Dedifferentiated amniotic fluid mesenchymal stem cell (primary cell): Measurements from ENCODE around the gene CFC1B.
"Not testable (repeated sequence)": the region's sequence is repeated elsewhere in the genome, so short reads cannot be mapped to it uniquely, and the experiment has no call there.

Experiments
- DNase-seq: peaks from one replicate; pipeline ENCODE4 v3.0.0-alpha.2; 2016; ENCODE audit errors: extremely low spot score

CFC1B gene

DNA sequence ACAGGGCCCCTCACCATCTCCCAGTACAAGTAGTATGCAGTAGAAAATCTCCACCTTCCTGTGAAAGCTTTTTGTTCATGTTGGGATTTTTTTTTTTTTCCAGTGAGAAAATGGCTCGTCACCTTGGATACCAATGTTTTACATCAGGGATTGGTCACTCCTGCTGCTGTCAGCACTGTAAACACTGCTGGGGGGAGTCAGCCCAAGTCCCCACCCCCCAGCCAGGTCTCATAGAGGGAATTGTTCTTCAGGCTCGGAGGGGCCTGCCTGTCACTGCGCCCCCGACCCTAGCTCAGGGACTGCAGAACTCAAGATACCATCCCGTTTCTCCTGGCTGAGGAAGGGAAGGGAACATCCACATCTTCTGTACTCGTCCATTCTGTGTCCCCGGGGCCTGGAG is at the start of gene CFC1B:
CFC1B (plus strand) TSS at position 231 of the 400 bp plus-strand sequence. CDS start 263 bp downstream, outside the sequence.
- DNase-seq, result not testable (repeated sequence)

DNA sequence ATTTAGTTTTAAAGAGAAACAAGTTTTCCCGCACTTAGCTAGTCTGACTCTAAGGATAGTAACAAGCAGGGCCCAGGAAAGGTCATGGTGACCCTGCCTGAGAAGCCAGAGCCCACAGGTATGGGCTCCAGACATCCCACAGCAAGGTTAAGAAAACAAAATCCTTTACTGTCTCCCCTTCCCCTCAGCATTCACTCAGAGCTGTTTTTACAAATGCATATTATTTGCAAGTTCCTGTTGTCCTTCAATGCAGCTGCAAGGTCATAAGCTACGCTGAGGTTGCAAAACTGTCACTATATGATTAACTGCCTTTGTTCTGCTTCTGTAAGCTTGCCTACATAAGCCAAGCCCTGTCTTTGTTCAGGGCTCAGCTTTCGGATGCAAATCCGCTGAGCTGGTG is 29.9 kb upstream of the CFC1B start:
- DNase-seq, result not testable (repeated sequence)

DNA sequence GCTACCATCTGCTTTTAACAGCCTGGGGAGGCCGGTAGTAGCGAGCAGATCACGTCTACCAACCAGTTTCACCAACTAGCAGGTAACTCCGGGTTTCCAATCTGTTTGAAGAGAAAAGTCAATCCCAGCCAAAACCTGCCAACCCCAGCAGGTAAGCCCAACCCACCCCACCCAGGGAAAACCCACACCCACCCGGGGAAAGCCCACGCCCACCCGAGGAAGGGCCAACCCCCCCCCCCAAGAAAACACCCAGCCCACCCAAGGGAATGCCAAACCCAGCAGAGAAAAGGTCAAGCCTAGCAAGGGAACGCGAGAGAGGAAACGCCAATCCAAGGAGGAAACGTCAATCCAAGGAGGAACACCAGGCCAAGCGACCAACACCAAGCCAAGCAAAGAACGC is 11.8 kb upstream of the CFC1B start, which contains the start of gene POTEI:
POTEI (minus strand) TSS at position 101 of the 400 bp plus-strand sequence; CDS start at position 8, 93 bp downstream.
- DNase-seq, result not testable (repeated sequence)

DNA sequence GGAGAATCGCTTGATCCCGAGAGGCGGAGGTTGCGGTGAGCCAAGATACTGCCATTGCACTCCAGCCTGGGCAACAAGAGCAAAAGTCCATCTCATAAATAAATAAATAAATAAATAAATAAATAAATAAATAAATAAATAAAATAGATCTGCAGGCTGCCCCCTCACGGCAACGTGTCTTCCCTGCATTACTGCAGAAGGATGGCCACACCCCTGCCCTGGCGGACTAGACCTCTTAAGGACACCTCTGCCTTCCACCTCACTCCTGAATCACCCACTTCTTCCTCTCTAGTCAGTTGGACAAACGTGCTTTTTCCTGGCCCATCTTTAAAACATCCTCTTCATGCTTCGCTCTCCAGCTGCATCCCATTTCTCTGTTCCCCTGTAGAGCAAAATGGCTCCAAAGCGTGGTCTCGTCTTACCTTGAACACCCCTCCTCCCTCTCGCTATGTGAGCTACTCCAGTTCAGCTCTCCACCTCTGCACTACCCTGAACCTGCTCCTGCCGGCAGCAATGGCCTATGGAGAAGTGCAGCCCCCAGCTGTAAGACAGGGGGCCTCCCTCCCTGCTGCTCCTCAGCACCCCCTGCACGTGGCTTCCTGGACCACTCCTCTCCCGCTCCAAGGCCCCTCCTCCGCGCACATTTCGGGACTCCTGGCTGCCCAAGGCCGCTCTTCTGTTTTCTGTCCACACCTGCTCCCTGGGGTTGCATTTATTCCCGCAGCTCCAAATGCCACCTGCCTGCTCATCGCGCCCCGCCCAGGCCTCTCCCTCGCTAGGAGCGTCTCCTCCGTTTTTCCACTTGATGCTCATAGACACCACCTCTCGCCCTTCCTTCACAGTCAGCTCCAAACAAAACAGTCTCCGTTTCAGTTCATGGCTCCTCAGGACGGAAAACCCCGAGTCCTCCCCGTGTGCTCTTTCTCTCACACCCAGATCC is 9.9 kb upstream of the CFC1B start:
- DNase-seq, result not testable (repeated sequence)

GRCh38 chr2:130511747-130512451 is 9.1 kb upstream of the CFC1B start:
- DNase-seq, result not testable (repeated sequence)

DNA sequence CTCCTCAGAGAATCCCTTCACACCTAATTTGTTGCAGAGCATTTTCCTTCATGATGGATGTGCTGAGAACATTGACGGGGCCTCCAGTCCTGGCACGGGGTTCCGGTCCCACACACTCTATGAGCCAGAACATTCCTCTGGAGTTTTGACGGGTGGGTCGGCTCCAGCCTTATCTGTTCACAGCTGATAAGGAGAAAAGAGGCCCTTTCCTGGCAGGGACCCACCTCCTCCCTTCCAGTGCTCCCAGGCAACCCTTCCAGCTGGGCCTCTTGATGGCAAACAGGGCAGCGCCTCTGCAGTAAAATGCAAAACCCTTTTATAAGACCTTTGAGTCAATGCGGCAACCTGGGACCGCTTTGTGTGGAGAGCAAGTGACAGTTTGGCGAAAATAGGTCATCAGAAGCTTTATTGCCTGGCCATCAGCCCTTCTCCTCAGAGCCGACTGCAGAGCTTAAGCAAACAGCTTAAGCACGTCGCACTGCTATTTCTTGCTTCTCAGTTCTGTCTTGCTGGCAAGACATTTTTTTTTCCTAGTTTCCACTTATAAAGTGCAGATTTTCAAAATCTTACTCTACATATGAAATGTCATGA is 2.4 kb upstream of the CFC1B start:
- DNase-seq, result not testable (repeated sequence)

- not testable (repeated sequence) for DNase-seq
These were observed 1.4 kb downstream of the CFC1B start for GRCh38 chr2:130522390-130522789.

GRCh38 chr2:130527365-130527967 is 6.4 kb downstream of the CFC1B start:
- not testable (repeated sequence) for DNase-seq

- DNase-seq, result not testable (repeated sequence)
These were observed 8.5 kb downstream of the CFC1B start for GRCh38 chr2:130529545-130529944.

DNA sequence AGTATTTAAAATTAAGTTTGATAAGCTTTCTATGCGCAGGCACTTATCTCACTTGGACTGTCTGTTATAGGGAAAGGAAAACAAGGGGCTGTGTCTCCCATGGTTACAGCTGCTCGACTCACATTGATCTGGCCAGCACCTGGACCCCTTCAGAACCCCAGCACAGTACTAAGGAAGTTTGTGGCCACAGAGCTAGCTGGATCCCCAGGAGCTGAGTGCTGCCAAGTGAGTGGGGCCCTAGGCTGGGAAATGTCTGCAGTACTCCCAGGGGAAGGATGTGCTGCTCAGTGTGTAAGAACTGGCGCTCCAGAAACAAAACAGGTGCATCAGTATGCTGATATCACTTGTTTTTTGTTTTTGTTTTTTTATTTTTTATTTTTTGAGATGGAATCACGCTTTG is 9.2 kb downstream of the CFC1B start:
- not testable (repeated sequence) for DNase-seq

DNA sequence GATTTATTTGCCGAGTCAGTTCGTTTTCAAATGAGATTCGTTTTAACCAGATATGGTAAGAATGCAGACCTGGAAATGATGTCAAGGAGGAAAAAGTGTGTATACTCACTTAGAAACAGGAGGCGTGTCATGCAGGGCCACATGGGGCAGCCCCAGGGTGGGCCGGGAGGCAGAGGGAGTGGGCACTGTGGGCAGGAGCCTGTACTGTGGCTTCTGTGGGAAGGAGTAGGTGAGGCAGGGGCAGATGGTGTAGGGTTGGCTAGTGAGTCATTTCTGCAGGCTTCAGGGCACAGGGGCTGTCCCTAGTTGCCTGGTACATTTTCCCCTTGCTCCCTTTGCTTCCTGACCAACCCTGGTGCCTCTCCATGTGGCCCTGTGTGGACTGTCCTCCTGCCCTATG is 10.2 kb downstream of the CFC1B start:
- not testable (repeated sequence) for DNase-seq

DNA sequence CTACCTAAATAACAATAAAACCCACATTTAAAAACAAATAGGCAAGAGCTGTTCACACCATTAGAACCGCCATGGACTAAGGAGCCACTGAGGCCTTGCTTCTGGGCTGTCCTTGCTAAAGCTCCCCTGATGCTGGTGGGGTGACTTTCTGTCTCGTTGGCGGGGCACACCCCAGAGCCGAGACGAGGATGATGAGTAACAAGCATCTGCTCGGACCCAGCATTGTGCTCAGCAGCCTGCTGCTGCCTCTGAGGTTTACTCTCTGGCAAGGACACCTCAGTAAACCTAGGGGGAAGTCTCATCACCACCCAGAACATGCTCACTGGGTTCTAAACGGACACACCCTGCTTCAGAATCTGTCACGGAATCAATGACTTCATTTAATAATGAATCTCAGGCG is 10.7 kb downstream of the CFC1B start:
- not testable (repeated sequence) for DNase-seq

DNA sequence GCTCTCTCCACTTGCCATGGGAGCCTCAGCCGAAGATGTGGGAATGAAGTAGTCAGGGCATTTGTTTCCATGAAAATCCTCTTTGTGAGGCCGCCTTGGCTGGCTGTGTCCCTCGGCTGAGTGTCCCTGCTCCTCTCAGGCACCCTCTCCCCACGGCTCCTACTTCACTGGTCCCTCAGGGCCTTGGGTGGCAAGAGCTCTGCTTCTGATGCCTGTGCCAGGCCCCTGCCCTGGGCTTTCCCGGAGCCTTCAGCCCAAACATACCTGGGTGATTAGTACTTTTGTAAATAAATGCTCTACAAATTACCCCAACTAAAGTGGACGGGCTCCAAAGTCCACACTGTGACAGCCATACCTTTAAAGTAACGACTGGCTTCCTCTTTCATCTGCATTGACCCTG is 15.6 kb downstream of the CFC1B start:
- DNase-seq, result not testable (repeated sequence)

GRCh38 chr2:130538271-130538670 is 17.2 kb downstream of the CFC1B start:
- not testable (repeated sequence) for DNase-seq

- not testable (repeated sequence) for DNase-seq
These were observed 21.8 kb downstream of the CFC1B start for GRCh38 chr2:130542789-130543188.

GRCh38 chr2:130543785-130544528 is 22.9 kb downstream of the CFC1B start:
- DNase-seq, result not testable (repeated sequence)

GRCh38 chr2:130544978-130545377 is 24.0 kb downstream of the CFC1B start:
- not testable (repeated sequence) for DNase-seq

- DNase-seq, result not testable (repeated sequence)
These were observed 27.4 kb downstream of the CFC1B start for GRCh38 chr2:130548418-130548817.

- not testable (repeated sequence) for DNase-seq
These were observed 28.5 kb downstream of the CFC1B start for GRCh38 chr2:130549475-130549874.

DNA sequence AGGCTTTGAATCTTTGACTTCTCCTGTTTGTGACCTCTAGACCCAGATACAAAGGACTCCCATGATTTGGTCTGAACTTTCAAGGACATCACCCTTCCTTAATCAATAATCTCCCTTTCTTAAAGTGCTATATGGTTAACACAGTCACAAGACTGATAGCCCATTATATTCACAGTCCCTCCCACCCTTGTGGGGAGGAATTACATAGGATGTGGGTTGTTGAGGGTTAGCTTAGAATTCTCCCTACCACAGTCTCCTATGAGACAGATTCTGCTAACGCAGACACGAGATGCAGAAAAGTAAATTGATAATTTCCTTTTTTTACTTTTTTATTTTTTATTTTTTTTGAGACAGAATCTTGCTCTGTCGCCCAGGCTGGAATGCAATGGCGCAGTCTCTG is 33.2 kb downstream of the CFC1B start:
- DNase-seq, result not testable (repeated sequence)

DNA sequence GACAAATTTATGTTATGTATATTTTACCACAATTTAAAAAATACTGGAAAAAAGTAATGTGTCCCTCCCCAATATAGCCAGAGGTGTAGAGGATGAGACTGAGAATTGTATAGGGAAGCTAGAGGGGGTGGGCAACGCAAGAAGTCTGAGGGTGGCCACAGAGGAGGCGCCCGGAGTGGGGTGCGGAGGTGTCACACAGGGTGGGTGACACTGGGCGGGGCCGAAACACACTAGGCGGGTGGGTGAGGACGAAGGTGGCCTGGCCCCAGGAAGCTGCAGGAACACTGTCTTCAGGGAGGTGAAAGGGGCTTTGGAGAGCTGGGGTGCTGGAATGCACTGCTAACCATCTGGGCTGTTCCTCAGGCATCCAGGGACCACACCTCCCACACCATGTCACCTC is 35.4 kb downstream of the CFC1B start:
- not testable (repeated sequence) for DNase-seq
